SK-N-SH treated with all-trans-retinoic acid at 6 μM for 48 hours (cell line): ENCODE measurements around the gene SEMA3D.

Experiments
- ATAC-seq: fragments of 200-7000 bp; cut with Tn5 transposase; 3 replicates; pipeline ENCODE4 v1.9.1; 2020; ENCODE audit warnings: mild to moderate bottlenecking, moderate library complexity
- ARNTL ChIP-seq: fragments of 450-650 bp; formaldehyde crosslinking; IDR thresholded peaks from 2 replicates; pipeline ENCODE4 v1.5.0; 2020; ENCODE audit warnings: low read depth, mild to moderate bottlenecking, moderate library complexity, borderline replicate concordance
- BACH2 ChIP-seq: fragments of 250-450 bp; sonication (Bioruptor Pico); IDR thresholded peaks from 2 replicates; pipeline ENCODE4 v1.9.0; 2021; ENCODE audit warnings: mild to moderate bottlenecking, borderline replicate concordance
- CSDC2 ChIP-seq: fragments of 250-450 bp; sonication (Bioruptor Pico); IDR thresholded peaks from 2 replicates; pipeline ENCODE4 v1.5.0; 2020; ENCODE audit warnings: mild to moderate bottlenecking, moderate library complexity
- ESRRG ChIP-seq: fragments of 250-450 bp; sonication (Bioruptor Pico); IDR thresholded peaks from 2 replicates; pipeline ENCODE4 v1.6.1; 2021; ENCODE audit warnings: mild to moderate bottlenecking
- GLIS3 ChIP-seq: fragments of 250-450 bp; sonication (Bioruptor Pico); IDR thresholded peaks from 2 replicates; pipeline ENCODE4 v1.5.0; 2020; ENCODE audit warnings: mild to moderate bottlenecking, moderate library complexity
- ISL1 ChIP-seq: fragments of 250-450 bp; sonication (Bioruptor Pico); IDR thresholded peaks from 2 replicates; pipeline ENCODE4 v2.1.2; 2022; ENCODE audit warnings: mild to moderate bottlenecking, moderate library complexity
- OSR1 ChIP-seq: fragments of 250-450 bp; sonication (Bioruptor Pico); IDR thresholded peaks from 2 replicates; pipeline ENCODE4 v1.8.0; 2022; ENCODE audit warnings: moderate library complexity, mild to moderate bottlenecking, inconsistent platforms
- PATZ1 ChIP-seq: fragments of 250-450 bp; sonication (Bioruptor Pico); IDR thresholded peaks from 2 replicates; pipeline ENCODE4 v1.8.0; 2020; ENCODE audit warnings: mild to moderate bottlenecking, moderate library complexity, borderline replicate concordance
- PPARA ChIP-seq: fragments of 250-450 bp; sonication (Bioruptor Pico); IDR thresholded peaks from 2 replicates; pipeline ENCODE4 v1.5.0; 2020; ENCODE audit warnings: mild to moderate bottlenecking, borderline replicate concordance
- RARB ChIP-seq: fragments of 250-450 bp; sonication (Bioruptor Pico); IDR thresholded peaks from 2 replicates; pipeline ENCODE4 v1.8.0; 2021; ENCODE audit warnings: mild to moderate bottlenecking, moderate library complexity
- SNAI2 ChIP-seq: fragments of 250-450 bp; sonication (Bioruptor Pico); IDR thresholded peaks from 2 replicates; pipeline ENCODE4 v1.5.0; 2020; ENCODE audit warnings: mild to moderate bottlenecking, moderate library complexity
- TCF4 ChIP-seq: fragments of 250-450 bp; sonication (Bioruptor Pico); IDR thresholded peaks from 2 replicates; pipeline ENCODE4 v1.8.0; 2021; ENCODE audit warnings: mild to moderate bottlenecking, moderate library complexity, borderline replicate concordance
- TOX ChIP-seq: fragments of 250-450 bp; sonication (Bioruptor Pico); IDR thresholded peaks from 2 replicates; pipeline ENCODE4 v1.8.0; 2021; ENCODE audit warnings: mild to moderate bottlenecking, moderate library complexity, borderline replicate concordance
- ZC3H10 ChIP-seq: fragments of 250-450 bp; sonication (Bioruptor Pico); IDR thresholded peaks from 2 replicates; pipeline ENCODE4 v1.5.1; 2021; ENCODE audit warnings: mild to moderate bottlenecking, moderate library complexity
- ZFP3 ChIP-seq: fragments of 250-450 bp; sonication (Bioruptor Pico); IDR thresholded peaks from 2 replicates; pipeline ENCODE4 v1.5.0; 2020; ENCODE audit warnings: mild to moderate bottlenecking, moderate library complexity
- ZFP30 ChIP-seq: fragments of 450-650 bp; formaldehyde crosslinking; IDR thresholded peaks from 2 replicates; pipeline ENCODE4 v1.5.0; 2022; ENCODE audit warnings: mild to moderate bottlenecking, moderate library complexity
- ZNF565 ChIP-seq: fragments of 450-650 bp; formaldehyde crosslinking; conservative IDR thresholded peaks from 2 replicates; pipeline ENCODE4 v1.5.0; 2020; ENCODE audit warnings: low read depth, mild to moderate bottlenecking, moderate library complexity
- ZNF70 ChIP-seq: fragments of 450-650 bp; formaldehyde crosslinking; IDR thresholded peaks from 2 replicates; pipeline ENCODE4 v1.5.0; 2020; ENCODE audit warnings: mild to moderate bottlenecking, moderate library complexity
- ZNF8 ChIP-seq: fragments of 450-650 bp; formaldehyde crosslinking; IDR thresholded peaks from 2 replicates; pipeline ENCODE4 v1.5.0; 2020; ENCODE audit warnings: mild to moderate bottlenecking, moderate library complexity
- TF ChIP-seq, protein P1 (sequence below): fragments of 250-450 bp; sonication (Bioruptor Pico); IDR thresholded peaks from 2 replicates; pipeline ENCODE4 v1.8.0; 2021; ENCODE audit warnings: low read depth, mild to moderate bottlenecking, moderate library complexity, borderline replicate concordance
- TF ChIP-seq, protein P2 (sequence below): fragments of 250-450 bp; sonication (Bioruptor Pico); IDR thresholded peaks from 2 replicates; pipeline ENCODE4 v1.5.0; 2020; ENCODE audit warnings: mild to moderate bottlenecking, moderate library complexity
- TF ChIP-seq, protein P3 (sequence below): fragments of 250-450 bp; sonication (Bioruptor Pico); IDR thresholded peaks from 2 replicates; pipeline ENCODE4 v1.5.1; 2020; ENCODE audit warnings: low read depth, mild to moderate bottlenecking, moderate library complexity

The SEMA3D gene

DNA sequence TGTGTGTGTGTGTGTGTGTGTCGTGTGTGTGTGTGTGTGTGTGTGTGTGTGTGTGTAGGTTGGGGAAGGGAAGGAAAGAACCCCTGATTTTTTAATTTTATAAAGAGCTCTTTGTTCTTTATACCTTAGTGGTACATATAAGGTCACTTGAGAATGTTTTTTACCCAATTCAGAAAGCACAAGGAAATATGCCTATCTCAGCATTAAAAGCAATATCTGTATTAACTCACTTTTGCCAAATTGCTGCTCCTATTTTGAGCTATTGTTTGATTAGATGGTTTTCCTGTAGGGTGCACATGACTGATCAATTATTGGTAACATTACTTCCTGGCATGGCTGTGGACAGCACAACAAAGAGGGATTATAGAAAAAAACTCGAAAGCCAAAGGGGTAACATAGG, 60.5 kb downstream of the SEMA3D start:
- ATAC-seq: peak; percentile 15; the same call in 1 of the 3 replicates
- no peak for TF ChIP-seq ARNTL (CRISPR knock-in tag)
- TF ChIP-seq RARB (CRISPR knock-in tag): no peak
- no peak for TF ChIP-seq ESRRG (CRISPR knock-in tag)
- TF ChIP-seq CSDC2: no peak
- no peak for TF ChIP-seq GLIS3 (CRISPR knock-in tag)
- TF ChIP-seq ZNF8 (CRISPR knock-in tag): no peak
- TF ChIP-seq ZFP30 (CRISPR knock-in tag): no peak
- TF ChIP-seq PATZ1 (CRISPR knock-in tag): no peak
- TF ChIP-seq ZC3H10 (CRISPR knock-in tag): no peak
- TF ChIP-seq TOX (CRISPR knock-in tag): no peak
- TF ChIP-seq SNAI2: no peak
- TF ChIP-seq, protein P1, sequence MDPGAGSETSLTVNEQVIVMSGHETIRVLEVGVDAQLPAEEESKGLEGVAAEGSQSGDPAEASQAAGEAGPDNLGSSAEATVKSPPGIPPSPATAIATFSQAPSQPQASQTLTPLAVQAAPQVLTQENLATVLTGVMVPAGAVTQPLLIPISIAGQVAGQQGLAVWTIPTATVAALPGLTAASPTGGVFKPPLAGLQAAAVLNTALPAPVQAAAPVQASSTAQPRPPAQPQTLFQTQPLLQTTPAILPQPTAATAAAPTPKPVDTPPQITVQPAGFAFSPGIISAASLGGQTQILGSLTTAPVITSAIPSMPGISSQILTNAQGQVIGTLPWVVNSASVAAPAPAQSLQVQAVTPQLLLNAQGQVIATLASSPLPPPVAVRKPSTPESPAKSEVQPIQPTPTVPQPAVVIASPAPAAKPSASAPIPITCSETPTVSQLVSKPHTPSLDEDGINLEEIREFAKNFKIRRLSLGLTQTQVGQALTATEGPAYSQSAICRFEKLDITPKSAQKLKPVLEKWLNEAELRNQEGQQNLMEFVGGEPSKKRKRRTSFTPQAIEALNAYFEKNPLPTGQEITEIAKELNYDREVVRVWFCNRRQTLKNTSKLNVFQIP (CRISPR knock-in tag): no peak
- TF ChIP-seq, all 23 proteins: peak for 0

DNA sequence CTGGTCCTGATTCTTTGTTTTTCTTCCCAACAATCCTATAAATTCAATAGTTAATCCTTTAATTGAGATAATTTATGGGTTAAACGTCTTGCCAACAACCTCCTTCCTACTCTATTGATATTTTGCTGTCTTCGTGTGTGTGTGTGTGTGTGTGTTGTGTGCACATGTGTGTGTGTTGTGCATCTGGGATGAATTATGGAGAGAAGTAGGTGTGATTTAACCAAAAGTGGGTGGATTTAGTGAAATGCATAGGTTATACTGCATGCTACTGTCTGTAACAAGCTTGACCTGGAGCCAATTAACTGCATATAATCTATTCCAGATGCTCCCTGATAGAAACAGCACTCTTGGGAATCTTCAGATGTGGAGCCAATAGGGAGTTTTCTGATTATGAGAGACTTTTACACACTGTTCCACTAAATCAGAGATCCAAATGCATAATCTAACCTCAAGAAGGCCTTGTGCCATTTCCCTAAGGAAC, 61.2 kb downstream of the SEMA3D start:
- peak; percentile 86 for ATAC-seq
- no peak for TF ChIP-seq ZNF8 (CRISPR knock-in tag)
- TF ChIP-seq ISL1 (CRISPR knock-in tag): 0 out of 2 replicates have a peak, but pooled peaks have one; percentile 23
- TF ChIP-seq TCF4 (CRISPR knock-in tag): peak; percentile 99

- peak; percentile 22 for ATAC-seq
- TF ChIP-seq PPARA (no peak), PATZ1 (CRISPR knock-in tag) (no peak), RARB (CRISPR knock-in tag) (no peak), GLIS3 (CRISPR knock-in tag) (no peak)
Measured at GRCh38 chr7:85125176-85125575, 61.7 kb downstream of the SEMA3D start.

- TF ChIP-seq ZNF8 (CRISPR knock-in tag): no peak
- TF ChIP-seq RARB (CRISPR knock-in tag): no peak
- TF ChIP-seq, protein P2, sequence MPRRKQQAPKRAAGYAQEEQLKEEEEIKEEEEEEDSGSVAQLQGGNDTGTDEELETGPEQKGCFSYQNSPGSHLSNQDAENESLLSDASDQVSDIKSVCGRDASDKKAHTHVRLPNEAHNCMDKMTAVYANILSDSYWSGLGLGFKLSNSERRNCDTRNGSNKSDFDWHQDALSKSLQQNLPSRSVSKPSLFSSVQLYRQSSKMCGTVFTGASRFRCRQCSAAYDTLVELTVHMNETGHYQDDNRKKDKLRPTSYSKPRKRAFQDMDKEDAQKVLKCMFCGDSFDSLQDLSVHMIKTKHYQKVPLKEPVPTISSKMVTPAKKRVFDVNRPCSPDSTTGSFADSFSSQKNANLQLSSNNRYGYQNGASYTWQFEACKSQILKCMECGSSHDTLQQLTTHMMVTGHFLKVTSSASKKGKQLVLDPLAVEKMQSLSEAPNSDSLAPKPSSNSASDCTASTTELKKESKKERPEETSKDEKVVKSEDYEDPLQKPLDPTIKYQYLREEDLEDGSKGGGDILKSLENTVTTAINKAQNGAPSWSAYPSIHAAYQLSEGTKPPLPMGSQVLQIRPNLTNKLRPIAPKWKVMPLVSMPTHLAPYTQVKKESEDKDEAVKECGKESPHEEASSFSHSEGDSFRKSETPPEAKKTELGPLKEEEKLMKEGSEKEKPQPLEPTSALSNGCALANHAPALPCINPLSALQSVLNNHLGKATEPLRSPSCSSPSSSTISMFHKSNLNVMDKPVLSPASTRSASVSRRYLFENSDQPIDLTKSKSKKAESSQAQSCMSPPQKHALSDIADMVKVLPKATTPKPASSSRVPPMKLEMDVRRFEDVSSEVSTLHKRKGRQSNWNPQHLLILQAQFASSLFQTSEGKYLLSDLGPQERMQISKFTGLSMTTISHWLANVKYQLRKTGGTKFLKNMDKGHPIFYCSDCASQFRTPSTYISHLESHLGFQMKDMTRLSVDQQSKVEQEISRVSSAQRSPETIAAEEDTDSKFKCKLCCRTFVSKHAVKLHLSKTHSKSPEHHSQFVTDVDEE (CRISPR knock-in tag): no peak
- TF ChIP-seq ISL1 (CRISPR knock-in tag): no peak
- TF ChIP-seq CSDC2: no peak
- TF ChIP-seq ZFP3 (CRISPR knock-in tag): no peak
- TF ChIP-seq ZNF565: no peak
- TF ChIP-seq OSR1: no peak
- no peak for TF ChIP-seq ZNF70 (CRISPR knock-in tag)
- no peak for TF ChIP-seq ESRRG (CRISPR knock-in tag)
- TF ChIP-seq ARNTL (CRISPR knock-in tag): no peak
- TF ChIP-seq SNAI2: no peak
- no peak for TF ChIP-seq BACH2
- TF ChIP-seq TCF4 (CRISPR knock-in tag): no peak
- no peak for TF ChIP-seq PATZ1 (CRISPR knock-in tag)
- TF ChIP-seq ZFP30 (CRISPR knock-in tag): no peak
- TF ChIP-seq, protein P3, sequence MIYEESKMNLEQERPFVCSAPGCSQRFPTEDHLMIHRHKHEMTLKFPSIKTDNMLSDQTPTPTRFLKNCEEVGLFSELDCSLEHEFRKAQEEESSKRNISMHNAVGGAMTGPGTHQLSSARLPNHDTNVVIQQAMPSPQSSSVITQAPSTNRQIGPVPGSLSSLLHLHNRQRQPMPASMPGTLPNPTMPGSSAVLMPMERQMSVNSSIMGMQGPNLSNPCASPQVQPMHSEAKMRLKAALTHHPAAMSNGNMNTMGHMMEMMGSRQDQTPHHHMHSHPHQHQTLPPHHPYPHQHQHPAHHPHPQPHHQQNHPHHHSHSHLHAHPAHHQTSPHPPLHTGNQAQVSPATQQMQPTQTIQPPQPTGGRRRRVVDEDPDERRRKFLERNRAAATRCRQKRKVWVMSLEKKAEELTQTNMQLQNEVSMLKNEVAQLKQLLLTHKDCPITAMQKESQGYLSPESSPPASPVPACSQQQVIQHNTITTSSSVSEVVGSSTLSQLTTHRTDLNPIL (CRISPR knock-in tag): no peak
- TF ChIP-seq, all 23 proteins: peak for 0
- ATAC-seq: no peak
Measured at GRCh38 chr7:85119934-85120333, 66.9 kb downstream of the SEMA3D start.
